Right ventricle myocardium inferior (tissue), 1 donor: ENCODE results near the gene KLHL40. TPM values are rescaled to one million over a fixed set of nuclear protein-coding genes. Genes with fewer than 3 reads are reported as not detected.
A peak's percentile ranks its signal among the peaks of the same experiment; 100 is the strongest.
"Not testable (repeated sequence)": the region's sequence is repeated elsewhere in the genome, so short reads cannot be mapped to it uniquely, and the experiment has no call there.

Source experiments
- ATAC-seq: fragments of 200-7000 bp; cut with Tn5 transposase; one replicate; pipeline ENCODE4 v1.9.1; 2020; ENCODE audit warnings: mild to moderate bottlenecking, moderate library complexity
- DNase-seq: peaks from one replicate; pipeline ENCODE4 v3.0.0; 2021; ENCODE audit errors: missing footprints
- intact Hi-C: fragments of 100-400 bp; cut with DNase I; formaldehyde crosslinking; loops from one replicate; pipeline ENCODE4 v1.11.0; 2022
- total RNA-seq: library from RNA; stranded (reverse); fragmentation: NEBNext Ultra II Directional; extraction: Animal tissue kit (Norgen Biotek cat#: 25700); gene quantifications from one replicate; pipeline ENCODE4 v1.2.1, GENCODE V29; 2021
- donor health status: DM: no; HTN: yes; CAD: no; lungs with severe emphysema.

Gene KLHL40
- total RNA-seq, 1 donor from 2014 or later: not detected

DNA sequence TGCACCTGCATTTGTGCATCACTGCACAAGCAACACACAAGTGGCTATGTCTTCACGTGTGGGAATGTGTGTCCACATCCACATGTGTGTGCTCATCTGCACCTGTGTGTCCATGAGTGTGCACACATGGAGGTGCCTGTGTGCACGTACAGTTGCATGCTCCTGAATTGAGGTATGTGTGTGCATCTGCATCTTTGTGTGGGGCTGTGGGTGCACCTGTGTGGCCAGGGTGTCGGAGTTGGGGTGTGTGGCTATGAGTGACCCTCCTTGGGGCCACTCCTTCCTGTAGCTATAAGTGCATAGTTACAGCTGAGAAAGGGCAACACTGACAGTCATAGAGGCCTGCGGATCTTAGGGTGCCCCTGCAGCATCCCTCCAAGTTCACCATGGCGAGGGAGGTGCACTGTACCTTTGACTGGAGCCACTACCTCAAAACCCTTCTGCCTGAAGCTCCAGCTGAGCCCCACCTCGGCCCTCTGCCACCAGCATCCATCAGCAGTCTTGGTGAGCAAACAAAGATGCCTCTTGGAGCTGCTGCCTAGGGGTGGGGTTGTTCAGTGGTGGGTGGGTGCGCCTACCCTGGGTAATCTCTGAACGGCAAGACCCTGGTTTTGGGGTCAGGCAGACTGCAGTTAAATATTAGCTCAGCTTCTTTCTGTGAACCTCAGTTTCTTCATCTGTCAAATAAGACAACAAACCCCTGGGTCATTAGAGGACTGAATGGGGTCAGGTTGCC lies 22.5 kb downstream of the KLHL40 start:
- no peak for ATAC-seq
- no peak for DNase-seq
- intact Hi-C loops: no loop called here

DNA sequence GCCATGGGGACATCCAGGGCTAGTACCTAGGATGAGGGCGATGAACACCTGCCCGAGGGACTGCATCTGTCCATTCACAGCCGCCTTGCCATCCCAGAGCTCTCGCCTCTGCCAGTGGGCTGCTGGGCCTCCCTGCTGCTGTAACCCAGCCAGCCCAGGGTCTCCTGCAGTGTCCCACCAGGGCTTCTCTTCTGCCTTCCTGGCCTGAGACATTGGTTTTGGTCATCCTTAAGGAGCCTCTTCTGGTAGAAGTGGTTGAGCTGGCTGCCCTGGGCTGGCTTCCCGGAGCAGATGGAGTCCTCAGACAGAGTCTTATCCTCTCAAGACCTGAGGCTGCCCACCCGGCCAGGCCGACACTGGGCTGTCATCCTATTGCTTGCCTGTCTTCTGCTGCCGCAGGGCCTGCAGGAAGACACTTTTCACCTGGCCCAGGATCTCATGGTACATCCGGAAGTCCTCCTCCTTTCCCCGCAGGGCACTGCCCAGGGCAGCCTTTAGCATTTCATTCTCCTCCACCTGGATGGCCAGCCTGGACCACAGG lies 23.3 kb downstream of the KLHL40 start:
- ATAC-seq (no peak), DNase-seq (no peak)
- intact Hi-C loops: no loop called here

DNA sequence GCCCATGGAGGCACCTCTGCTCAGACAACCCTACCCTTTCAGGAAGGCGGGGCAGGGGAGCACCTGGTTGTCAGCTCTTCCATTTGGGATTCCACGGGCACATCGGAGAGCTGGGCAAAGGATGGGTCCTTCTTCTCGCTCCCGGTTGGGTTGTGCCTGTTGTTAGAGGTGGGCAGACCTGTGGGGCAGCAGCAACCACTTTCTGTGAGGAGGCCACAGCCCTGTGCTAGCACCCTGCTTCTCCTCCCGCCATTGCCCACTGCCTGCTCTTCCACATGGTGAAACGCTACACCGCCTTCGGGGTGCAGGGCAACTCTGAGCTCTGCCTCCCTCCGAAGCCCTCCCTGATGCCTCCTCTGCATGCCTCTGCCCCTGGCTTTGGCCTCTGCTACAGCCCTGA lies 24.3 kb downstream of the KLHL40 start:
- intact Hi-C loops: no loop called here
- no peak for DNase-seq
- ATAC-seq: no peak

DNA sequence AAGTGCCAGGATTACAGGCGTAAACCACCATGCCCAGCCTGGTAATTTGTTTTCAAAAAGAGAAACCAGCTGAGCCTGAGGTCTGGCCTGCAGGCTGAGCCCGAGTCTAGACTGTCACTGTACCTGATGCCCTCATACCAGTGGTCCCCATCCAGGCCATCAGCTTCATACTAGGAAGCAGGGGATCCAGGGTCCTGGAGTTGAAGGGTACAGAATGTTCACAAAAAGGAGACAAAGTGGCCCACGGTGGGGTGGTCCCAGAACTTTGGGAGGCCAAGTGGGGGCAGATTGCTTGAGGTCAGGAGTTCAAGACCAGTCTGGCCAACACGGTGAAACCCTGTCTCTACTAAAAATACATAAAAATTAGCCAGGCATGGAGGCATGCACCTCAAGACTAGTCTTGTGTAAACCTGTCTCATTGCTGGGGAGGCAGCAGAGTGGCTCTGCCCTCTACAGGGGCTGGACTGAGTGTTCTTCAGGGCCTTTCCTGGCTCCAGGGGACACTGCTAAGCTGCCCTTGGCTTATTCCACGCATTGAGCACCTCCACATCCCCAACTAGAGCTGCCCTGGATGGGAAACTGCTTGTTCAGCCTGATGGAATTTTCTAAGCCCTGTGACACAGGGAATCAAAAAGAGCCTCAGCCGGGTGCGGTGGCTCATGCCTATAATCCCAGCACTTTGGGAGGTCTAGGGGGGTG lies 25.1 kb downstream of the KLHL40 start:
- intact Hi-C loops: no loop called here
- no peak for DNase-seq

DNA sequence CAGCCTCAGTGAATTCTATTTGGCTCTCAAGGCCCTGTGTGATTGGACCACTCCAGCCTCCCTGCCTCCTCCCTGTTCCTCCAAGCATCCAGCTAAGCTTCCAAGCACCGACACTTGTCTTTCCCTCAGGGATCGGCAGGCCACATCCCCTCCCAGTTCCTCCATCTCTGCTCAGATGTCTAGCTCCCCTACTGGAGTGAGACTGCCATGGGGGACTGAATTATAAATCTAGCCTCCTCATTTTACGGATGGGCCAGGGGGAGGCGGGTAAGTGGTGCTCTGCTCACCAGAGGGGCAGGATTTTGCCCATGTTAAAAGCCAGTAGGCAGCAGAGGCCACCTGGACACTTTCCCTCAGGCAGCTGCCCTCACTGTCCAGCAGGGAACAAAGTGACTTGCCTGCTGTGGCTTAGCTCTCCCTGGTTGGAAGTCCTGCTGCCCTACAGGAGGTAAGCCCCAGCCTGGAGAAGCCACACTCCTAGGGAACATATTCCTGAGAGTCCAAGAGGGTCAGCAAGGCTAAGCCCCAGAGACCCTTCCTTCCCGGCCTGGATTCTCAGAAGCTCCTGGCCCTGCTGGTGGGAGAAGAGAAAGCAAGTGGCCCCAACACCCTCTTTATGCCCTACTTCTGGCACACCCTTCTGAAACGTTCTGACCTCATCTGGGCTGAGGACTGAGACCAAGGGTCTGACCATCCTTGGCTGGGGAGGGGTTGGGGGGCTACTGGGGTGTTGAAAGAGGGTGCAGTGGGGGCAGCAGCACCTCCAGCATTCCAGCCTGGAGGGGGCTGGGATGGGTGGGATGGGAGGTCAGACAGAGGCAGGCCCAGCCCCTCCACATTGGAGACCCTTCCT lies 26.4 kb downstream of the KLHL40 start:
- intact Hi-C loops: no loop called here
- DNase-seq (no peak), ATAC-seq (no peak)

More for the DNA sequence above, 25.1 kb downstream of the KLHL40 start:
- no peak for ATAC-seq

DNA sequence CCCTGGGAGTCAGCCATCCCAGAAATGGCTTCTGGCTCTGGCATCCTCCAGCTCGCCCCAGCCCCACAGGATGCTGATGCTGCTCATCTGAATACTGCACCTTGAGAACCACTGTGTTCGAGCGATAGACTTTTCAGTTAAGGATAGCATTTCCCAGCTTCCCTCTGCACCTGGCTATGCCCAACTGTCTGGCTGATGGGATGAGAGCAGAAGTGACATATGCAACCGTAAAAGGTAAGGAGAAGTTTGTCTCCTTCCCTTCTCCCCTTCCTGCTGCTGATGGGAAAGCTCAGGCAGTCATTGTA lies 27.0 kb downstream of the KLHL40 start:
- intact Hi-C loops: no loop called here
- DNase-seq (no peak), ATAC-seq (no peak)

DNA sequence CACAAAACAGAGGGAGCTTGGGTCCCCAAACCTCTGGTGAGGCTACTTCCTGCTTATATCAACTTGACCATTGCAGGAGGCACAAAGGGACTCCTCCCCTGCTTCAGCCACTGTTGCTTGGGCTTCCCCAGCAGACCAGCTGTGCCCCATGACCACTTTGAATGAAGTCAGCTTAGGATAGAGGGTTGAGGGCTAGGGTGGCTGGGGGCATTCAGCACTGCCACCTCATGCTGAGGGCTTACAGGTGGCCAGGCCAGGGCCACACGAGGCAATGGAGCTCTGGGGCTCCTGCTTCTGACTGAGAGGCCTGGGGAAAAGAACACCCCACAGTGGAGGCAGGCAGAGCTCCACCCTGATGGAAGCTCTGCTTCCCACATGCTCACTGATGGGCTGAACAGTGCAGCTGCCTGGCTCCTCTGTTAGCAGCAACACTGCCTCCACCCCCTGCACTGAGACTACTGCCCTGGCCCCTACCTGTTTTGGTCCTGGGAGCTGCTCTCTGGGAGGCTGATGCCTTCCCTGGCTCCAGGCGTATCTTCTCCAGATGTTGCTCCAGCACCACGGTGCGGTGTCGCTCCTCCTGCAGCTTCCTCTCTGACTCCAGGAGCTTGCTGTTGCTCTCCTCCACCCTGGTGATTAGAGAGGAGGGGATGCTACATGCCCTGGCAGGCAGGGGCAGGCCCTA lies 27.5 kb downstream of the KLHL40 start:
- DNase-seq (no peak), ATAC-seq (no peak)
- intact Hi-C loops: no loop called here

DNA sequence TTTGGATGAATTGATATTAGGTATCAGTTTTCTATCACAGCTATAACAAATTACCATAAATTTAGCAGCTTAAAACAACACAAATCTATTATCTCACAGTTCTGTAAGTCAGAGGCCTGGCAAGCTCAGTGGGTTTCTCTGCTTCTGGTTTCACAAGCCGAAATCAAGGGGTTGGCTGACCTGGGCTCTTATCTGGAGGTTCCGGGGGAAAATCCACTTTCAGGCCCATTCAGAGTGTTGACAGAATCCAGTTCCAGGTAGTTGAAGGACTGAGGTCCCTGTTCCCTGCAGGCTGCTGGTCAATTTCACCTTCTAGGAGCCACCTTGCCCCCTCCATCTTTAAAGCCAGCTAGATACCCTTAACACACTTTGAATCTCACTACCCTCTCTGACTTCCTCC lies 28.4 kb downstream of the KLHL40 start:
- DNase-seq (no peak), ATAC-seq (no peak)
- intact Hi-C loops: no loop called here

DNA sequence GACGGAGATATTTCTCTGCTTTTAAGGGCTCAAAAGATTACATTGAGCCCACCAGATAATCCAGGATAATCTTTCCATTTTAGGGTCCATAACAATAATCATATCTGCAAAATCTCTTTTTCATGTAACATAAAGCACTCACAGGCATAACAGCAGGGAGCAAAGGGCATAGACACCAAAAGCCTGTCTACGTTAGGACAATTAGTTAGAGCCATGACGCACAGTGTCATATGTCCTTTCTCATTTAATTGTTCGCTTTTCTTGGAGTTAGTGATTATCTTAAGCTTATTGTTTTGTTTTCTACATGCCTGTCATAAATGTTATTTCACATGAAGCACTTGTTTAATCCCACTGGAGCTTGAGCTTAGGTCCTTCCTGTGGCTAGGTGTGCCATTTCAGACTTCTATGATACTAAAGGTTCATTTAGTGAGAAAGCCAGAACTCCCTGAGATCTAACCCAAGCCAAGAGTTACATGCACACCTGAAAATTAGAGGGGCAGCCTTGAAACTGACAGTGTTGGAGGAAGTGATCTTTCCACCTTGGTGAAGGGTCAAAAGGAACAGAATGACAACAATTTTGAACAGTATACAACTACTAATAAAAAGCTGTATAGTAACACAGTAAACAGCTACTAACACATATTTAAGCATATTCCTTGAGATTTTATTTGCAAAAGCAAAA lies 29.0 kb downstream of the KLHL40 start:
- ATAC-seq (no peak), DNase-seq (no peak)
- intact Hi-C loops: no loop called here

DNA sequence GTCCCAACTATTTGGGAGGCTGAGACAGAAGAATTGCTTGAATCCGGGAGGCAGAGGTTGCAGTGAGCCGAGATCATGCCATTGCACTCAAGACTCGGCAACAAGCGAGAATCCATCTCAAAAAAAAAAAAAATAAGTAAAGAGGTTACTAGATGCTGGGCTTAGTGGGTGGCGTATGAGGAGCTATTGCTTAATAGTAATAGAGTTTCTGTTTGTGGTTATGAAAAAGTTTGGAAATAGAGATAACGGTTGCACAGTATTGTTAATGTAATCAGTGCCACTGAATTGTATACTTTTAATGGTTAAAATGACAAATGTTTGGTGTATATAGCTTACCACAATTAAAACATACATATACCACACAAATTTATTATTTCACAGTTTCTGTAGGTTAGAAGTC lies 32.0 kb downstream of the KLHL40 start:
- ATAC-seq (no peak), DNase-seq (no peak)
- intact Hi-C loops: no loop called here

DNA sequence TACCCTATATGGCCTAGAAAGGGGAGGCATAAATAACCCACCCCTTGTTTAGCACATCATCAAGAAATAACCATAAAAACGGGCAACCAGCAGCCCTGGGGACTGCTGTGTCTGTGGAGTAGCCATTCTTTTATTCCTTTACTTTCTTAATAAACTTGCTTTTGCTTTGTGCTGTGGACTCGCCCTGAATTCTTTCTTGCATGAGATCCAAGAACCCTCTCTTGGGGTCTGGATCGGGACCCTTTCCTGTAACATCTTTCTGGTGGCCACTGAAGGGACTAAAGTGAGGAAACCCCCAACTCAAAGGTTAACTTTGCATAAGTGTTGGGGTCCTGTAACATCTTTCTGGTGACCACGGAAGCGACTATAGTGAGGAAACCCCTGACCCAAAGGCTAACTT lies 33.0 kb downstream of the KLHL40 start:
- ATAC-seq (no peak), DNase-seq (no peak)
- intact Hi-C loops: no loop called here

DNA sequence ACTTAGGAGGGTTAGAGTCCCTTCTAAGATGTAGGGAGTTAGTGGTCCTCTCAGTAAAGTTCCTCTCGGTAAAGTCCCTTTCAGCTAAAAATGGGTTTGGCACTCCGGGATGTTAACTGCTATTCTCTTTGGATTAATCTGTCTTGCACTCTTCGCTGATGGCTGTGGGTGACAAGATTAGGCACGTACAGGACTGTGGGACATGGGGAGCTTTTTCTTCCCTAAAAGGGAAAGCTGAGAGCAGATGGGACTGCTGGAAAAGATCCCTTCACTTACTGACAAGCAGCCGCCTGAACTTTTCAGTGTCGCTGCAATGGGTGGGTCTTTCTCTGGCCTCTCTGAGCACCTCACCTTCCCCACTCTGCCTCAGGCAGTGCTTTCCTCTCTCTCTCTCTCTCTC lies 33.7 kb downstream of the KLHL40 start:
- intact Hi-C loops: no loop called here
- DNase-seq (no peak), ATAC-seq (no peak)

DNA sequence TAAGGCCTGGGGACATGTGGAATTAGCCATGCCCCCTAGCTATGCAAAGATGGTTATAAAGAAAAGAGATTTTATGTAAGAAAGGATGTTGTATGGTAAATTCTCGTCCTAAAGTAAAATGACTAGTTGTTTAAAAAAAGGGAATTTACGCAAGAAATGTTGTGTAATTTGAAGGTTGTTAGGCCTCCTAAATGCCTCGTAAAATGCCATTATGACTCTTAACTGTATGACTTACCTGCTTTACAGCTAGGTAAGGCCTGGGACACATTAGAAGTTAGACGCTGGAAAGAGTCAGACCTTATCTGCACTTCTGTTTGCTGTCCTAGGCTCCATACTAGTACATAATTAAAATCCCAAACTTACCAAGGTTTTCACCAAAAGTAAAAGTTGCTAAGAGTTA lies 34.8 kb downstream of the KLHL40 start:
- no peak for DNase-seq
- no peak for ATAC-seq
- intact Hi-C loops: no loop called here

DNA sequence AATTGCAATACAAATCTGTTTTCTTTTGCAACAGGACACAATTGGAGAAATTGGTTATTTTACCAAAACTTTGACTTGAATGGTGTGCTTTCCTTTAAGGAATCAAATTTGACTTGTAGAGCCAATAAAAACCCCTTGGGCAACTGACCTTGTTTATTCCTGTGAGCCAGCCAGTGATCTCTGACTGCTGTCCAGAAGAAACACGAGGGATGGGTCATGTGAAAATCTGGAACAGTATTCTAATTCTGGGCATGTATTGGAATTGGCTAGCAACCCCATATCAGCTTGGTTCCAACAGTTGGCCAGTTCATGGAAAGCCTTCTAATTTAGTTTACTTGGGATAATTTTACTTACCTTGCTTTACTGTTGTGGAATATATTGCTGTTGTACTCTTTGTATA lies 36.4 kb downstream of the KLHL40 start:
- intact Hi-C loops: no loop called here
- no peak for ATAC-seq
- DNase-seq: no peak

DNA sequence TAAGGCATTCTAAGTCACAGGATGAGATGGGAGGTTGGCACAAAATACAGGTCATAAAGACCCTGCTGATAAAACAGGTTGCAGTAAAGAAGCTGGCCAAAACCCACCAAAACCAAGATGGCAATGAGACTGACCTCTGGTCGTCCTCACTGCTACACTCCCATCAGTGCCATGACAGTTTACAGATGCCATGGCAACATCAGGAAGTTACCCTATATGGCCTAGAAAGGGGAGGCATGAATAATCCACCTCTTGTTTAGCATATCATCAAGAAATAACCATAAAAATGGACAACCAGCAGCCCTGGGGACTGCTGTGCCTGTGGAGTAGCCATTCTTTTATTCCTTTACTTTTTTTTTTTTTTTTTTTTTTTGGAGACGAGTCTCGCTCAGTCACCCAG lies 37.1 kb downstream of the KLHL40 start:
- DNase-seq, intact Hi-C loops, ATAC-seq: not testable (repeated sequence)

DNA sequence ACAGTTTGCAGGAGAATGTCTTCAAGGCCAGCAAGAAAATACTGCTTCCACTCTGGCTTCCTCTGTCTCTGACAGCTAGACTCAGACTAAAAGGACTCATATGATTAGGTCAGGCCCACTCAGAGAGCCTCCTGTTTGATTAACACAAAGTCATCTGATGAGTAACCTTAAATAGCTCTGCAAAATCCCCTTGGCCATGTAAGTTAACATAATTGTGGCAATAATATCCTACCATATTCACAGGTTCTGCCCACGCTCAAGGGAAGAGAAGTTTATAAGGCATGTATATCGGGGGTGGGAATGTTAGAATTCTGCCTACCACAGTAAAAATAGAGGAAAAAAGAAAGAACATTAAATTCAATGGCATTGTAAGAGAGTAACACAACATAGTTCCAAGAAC lies 37.9 kb downstream of the KLHL40 start:
- DNase-seq (no peak), ATAC-seq (no peak)
- intact Hi-C loops: no loop called here

DNA sequence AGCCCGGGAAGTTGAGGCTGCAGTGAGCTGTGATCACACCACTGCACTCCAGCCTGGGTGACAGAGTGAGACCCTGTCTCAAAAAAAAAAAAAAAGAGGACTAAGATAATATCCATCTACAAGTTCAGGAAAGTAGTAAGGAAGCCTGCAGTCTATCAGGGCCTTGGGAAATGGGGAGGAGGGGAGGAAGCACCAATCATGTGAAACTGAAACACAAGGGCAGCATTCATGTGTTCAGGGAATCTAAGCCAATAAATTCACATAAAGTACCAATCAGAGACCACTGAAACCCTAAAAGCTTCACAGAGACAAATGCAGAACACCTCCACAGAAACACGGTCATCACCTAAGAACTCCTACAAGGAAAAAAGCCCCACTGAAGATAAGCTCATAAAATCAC lies 40.1 kb downstream of the KLHL40 start:
- intact Hi-C loops: no loop called here
- DNase-seq (no peak), ATAC-seq (no peak)

DNA sequence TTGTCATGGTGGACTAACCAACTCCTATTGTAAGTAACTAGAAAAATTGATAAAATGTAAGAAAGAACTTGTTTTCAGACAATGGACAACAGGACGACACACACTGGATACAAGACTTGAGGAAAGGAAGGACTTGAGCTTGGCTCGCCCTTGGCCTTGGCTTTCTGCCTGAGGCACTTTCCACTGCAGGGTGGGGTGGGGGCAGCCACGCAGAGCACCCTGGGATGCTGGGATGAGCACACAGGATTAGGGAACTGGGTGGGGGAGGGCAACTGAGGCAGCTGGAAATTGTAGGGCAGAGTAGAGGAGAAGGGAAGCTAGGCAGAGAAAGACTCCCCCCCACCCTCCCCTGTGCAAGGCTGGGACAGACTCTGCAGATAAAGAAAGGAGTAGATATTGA lies 42.7 kb downstream of the KLHL40 start:
- DNase-seq (peak; percentile 70), ATAC-seq (peak; percentile 42)
- intact Hi-C loops: no loop called here
